Sigmoid colon (tissue), 7 donors: Measurements from ENCODE around the gene GADL1. TPM values are rescaled to one million over a fixed set of nuclear protein-coding genes. Genes with fewer than 3 reads are reported as not detected.

Experiments used
- DNase-seq: peaks from one replicate; pipeline ENCODE4 v3.0.0-alpha.2; 2019
- H3K27ac ChIP-seq, 4 donors: fragments of 200-600 bp; sonication (generic); one replicate each; pipeline ENCODE4 v1.5.1; 2016 to 2019; ENCODE audit warnings: mild to moderate bottlenecking in 1 of 4
- H3K27me3 ChIP-seq, 3 donors: fragments of 200-600 bp; sonication (generic); one replicate each; pipeline ENCODE4 v1.5.1; 2019; ENCODE audit warnings: mild to moderate bottlenecking in 1 of 3
- H3K36me3 ChIP-seq, 4 donors: fragments of 200-600 bp; sonication (generic); one replicate each; pipeline ENCODE4 v1.5.1; 2016 to 2019
- H3K4me1 ChIP-seq, 4 donors: fragments of 200-600 bp; sonication (generic); one replicate each; pipeline ENCODE4 v1.5.1; 2017 to 2019
- H3K4me3 ChIP-seq, 4 donors: fragments of 200-600 bp; sonication (generic); one replicate each; pipeline ENCODE4 v1.5.1; 2017 to 2019; ENCODE audit warnings: mild to moderate bottlenecking in 2 of 4, moderate library complexity in 1 of 4
- H3K9me3 ChIP-seq, 4 donors: fragments of 200-600 bp in 3 of 4; sonication (generic) in 3 of 4; one replicate each; pipeline versions ENCODE4 v1.5.1 to v1.6.1; 2013 to 2019
- CTCF ChIP-seq, 4 experiments: fragments of 450-650 bp in 3 of 4; fragments of 200-600 bp in 1 of 4; IDR thresholded peaks; one replicate each; pipeline ENCODE4 v1.5.1; 2016 to 2019; ENCODE audit warnings: antibody characterized with exemption in 4 of 4, mild to moderate bottlenecking in 3 of 4, moderate library complexity in 2 of 4
- EP300 ChIP-seq, 4 donors: sonication (generic); formaldehyde crosslinking; IDR thresholded peaks; one replicate each; pipeline ENCODE4 v1.6.1; 2017; ENCODE audit warnings: antibody characterized with exemption in 4 of 4
- POLR2A ChIP-seq, 2 donors: fragments of 450-650 bp; IDR thresholded peaks; one replicate each; pipeline ENCODE4 v1.6.1; 2016; ENCODE audit warnings: antibody characterized with exemption in 2 of 2, mild to moderate bottlenecking in 2 of 2, moderate library complexity in 2 of 2
- POLR2AphosphoS5 ChIP-seq, 4 donors: sonication (generic); formaldehyde crosslinking; IDR thresholded peaks; one replicate each; pipeline ENCODE4 v1.6.1; 2017; ENCODE audit warnings: antibody characterized with exemption in 4 of 4
- WGBS, 2 donors: extraction: QIAGEN DNeasy Blood & Tissue Kit; methylation state at CpG; one replicate each; pipeline ENCODE4 v1.1.7; 2013; 5-methylcytosine and 5-hydroxymethylcytosine counted together
- intact Hi-C: fragments of 100-400 bp; cut with DNase I; formaldehyde crosslinking; loops from one replicate; pipeline ENCODE4 v1.15.1; 2023
- polyA plus RNA-seq, 3 donors: library from polyadenylated mRNA; stranded (reverse); fragments of 200-250 nt; gene quantifications; one replicate each; pipeline ENCODE4 v1.2.3, GENCODE V29; 2013
- total RNA-seq, 4 donors: library from RNA; depleted of rRNA; stranded (reverse); fragments of >200 nt; gene quantifications; one replicate each; pipeline ENCODE4 v1.1.0, GENCODE V29; 2016
- donor health status: healthy with polysubstance abuse.
- donor health status: Bipolar disorder and iron deficiency.
- donor health status: healthy.

Gene GADL1
- total and polyA plus RNA-seq, 7 donors = not detected

- Histone ChIP-seq H3K9me3 (no peaks in the 10 kb centered on the region), H3K4me3 (no peak overlapping the region), H3K36me3 (peaks cover 0 to 9% (median 0%) of the 10 kb centered on the region in 4 donors), H3K4me1 (no peaks in the 10 kb centered on the region), H3K27ac (no peak overlapping the region), H3K27me3 (no peaks in the 10 kb centered on the region)
- intact Hi-C loops = no loop called here
- DNase-seq = no peak
- no peak for TF ChIP-seq EP300 (IDR thresholded peaks at IDR 0.05)
- no peak for TF ChIP-seq CTCF (IDR thresholded peaks at IDR 0.05)
- no peak for TF ChIP-seq POLR2A (IDR thresholded peaks at IDR 0.05)
- TF ChIP-seq POLR2AphosphoS5 (IDR thresholded peaks at IDR 0.05) = no peak
These were observed 192.2 kb downstream of the GADL1 start for GRCh38 chr3:30702038-30702827.

GRCh38 chr3:30700702-30701321, 193.6 kb downstream of the GADL1 start:
- TF ChIP-seq EP300 (IDR thresholded peaks at IDR 0.05) = no peak
- peak in 1 of 4 donors; percentile 15 for TF ChIP-seq POLR2AphosphoS5 (IDR thresholded peaks at IDR 0.05)
- TF ChIP-seq CTCF (IDR thresholded peaks at IDR 0.05) = no peak
- no peak for TF ChIP-seq POLR2A (IDR thresholded peaks at IDR 0.05)
- Histone ChIP-seq H3K4me1 (peaks cover 0 to 12% (median 9%) of the 10 kb centered on the region in 4 donors), H3K9me3 (no peaks in the 10 kb centered on the region), H3K4me3 (no peak overlapping the region), H3K27ac (no peak overlapping the region), H3K27me3 (no peaks in the 10 kb centered on the region), H3K36me3 (peaks cover 0 to 16% (median 0%) of the 10 kb centered on the region in 4 donors)
- no peak for DNase-seq
- intact Hi-C loops = no loop called here
- WGBS, 2 donors = 92 to 94% methylated on average over 3 of the region's 3 CpGs

- TF ChIP-seq POLR2A (IDR thresholded peaks at IDR 0.05) (no peak), POLR2AphosphoS5 (IDR thresholded peaks at IDR 0.05) (peak in 1 of 4 donors; percentile 8)
- Histone ChIP-seq H3K27ac (no peak overlapping the region), H3K36me3 (peaks cover 0 to 25% (median 0%) of the 10 kb centered on the region in 4 donors), H3K9me3 (no peaks in the 10 kb centered on the region), H3K4me1 (peaks cover 0 to 12% (median 9%) of the 10 kb centered on the region in 4 donors), H3K4me3 (no peak overlapping the region), H3K27me3 (no peaks in the 10 kb centered on the region)
- DNase-seq = no peak
- WGBS, 2 donors = 96 to 97% methylated on average over 4 of the region's 4 CpGs
- intact Hi-C loops = no loop called here
These were observed 194.5 kb downstream of the GADL1 start for GRCh38 chr3:30699927-30700326.

GRCh38 chr3:30698549-30698948, 195.9 kb downstream of the GADL1 start:
- TF ChIP-seq POLR2A (IDR thresholded peaks at IDR 0.05) = no peak
- TF ChIP-seq EP300 (IDR thresholded peaks at IDR 0.05) = no peak
- TF ChIP-seq CTCF (IDR thresholded peaks at IDR 0.05) = no peak
- no peak for TF ChIP-seq POLR2AphosphoS5 (IDR thresholded peaks at IDR 0.05)
- peaks cover 0 to 38% (median 2%) of the 10 kb centered on the region in 4 donors for H3K36me3 ChIP-seq
- WGBS, 2 donors = 71 to 72% methylated on average over 2 of the region's 2 CpGs
- H3K4me1 ChIP-seq = peaks cover 0 to 25% (median 20%) of the 10 kb centered on the region in 4 donors
- H3K4me3 ChIP-seq = no peak overlapping the region
- no peaks in the 10 kb centered on the region for H3K9me3 ChIP-seq
- no peak overlapping the region for H3K27ac ChIP-seq
- intact Hi-C loops = no loop called here
- H3K27me3 ChIP-seq = no peaks in the 10 kb centered on the region
- DNase-seq = no peak

- H3K27ac ChIP-seq = no peak overlapping the region
- no peaks in the 10 kb centered on the region for H3K9me3 ChIP-seq
- 89 to 92% methylated on average over 2 of the region's 2 CpGs for WGBS, 2 donors
- no peaks in the 10 kb centered on the region for H3K27me3 ChIP-seq
- TF ChIP-seq POLR2AphosphoS5 (IDR thresholded peaks at IDR 0.05) (no peak), EP300 (IDR thresholded peaks at IDR 0.05) (no peak), POLR2A (IDR thresholded peaks at IDR 0.05) (no peak), CTCF (IDR thresholded peaks at IDR 0.05) (no peak)
- DNase-seq = no peak
- no peak overlapping the region for H3K4me3 ChIP-seq
- peaks cover 0 to 41% (median 31%) of the 10 kb centered on the region in 4 donors for H3K4me1 ChIP-seq
- intact Hi-C loops = loop anchor here (2.0 kb wide), 1 partner anchor 584 kb away; no protein-coding TSS in a partner anchor
- H3K36me3 ChIP-seq = peaks cover 0 to 50% (median 2%) of the 10 kb centered on the region in 4 donors
These were observed 197.6 kb downstream of the GADL1 start for GRCh38 chr3:30696896-30697295.
